ENCODE measurements around the gene LGR6. TPM values are rescaled to one million over a fixed set of nuclear protein-coding genes. Genes with fewer than 3 reads are reported as not detected.

Gene LGR6
- total and polyA plus RNA-seq, 3 donors from 2014 or later, result 8.1 to 18.4 (median 8.3) TPM

- WGBS, 2 donors, result 50 to 68% methylated on average over 2 to 4 of the region's 4 CpGs
- no peaks in the 10 kb centered on the region for H3K27me3 ChIP-seq
- TF ChIP-seq POLR2A (IDR thresholded peaks at IDR 0.05) (no peak), CTCF (IDR thresholded peaks at IDR 0.05) (no peak)
- H3K27ac ChIP-seq, result no peak overlapping the region
- no peaks in the 10 kb centered on the region for H3K9me3 ChIP-seq
- no peaks in the 10 kb centered on the region for H3K36me3 ChIP-seq (ENCODE audit: low read depth, missing control alignments)
- peaks cover 14% of the 10 kb centered on the region for H3K4me1 ChIP-seq
- DNase-seq, result no peak
- intact Hi-C loops (cut with DNase I; ENCODE audit: low total_unique reads), result no loop called here
- no peak overlapping the region for H3K4me3 ChIP-seq
Observed at GRCh38 chr1:202283991-202284390, 90.4 kb downstream of the LGR6 start.

GRCh38 chr1:202285908-202286307 lies 92.3 kb downstream of the LGR6 start:
- no peaks in the 10 kb centered on the region for H3K36me3 ChIP-seq (ENCODE audit: low read depth, missing control alignments)
- H3K27ac ChIP-seq, result no peak overlapping the region
- DNase-seq, result no peak
- H3K9me3 ChIP-seq, result no peaks in the 10 kb centered on the region
- H3K4me3 ChIP-seq, result no peak overlapping the region
- TF ChIP-seq POLR2A (IDR thresholded peaks at IDR 0.05) (no peak), CTCF (IDR thresholded peaks at IDR 0.05) (no peak)
- intact Hi-C loops (cut with DNase I; ENCODE audit: low total_unique reads), result no loop called here
- WGBS, 2 donors, result 89 to 91% methylated on average over 3 of the region's 3 CpGs
- H3K4me1 ChIP-seq, result peaks cover 14% of the 10 kb centered on the region
- H3K27me3 ChIP-seq, result no peaks in the 10 kb centered on the region

DNA sequence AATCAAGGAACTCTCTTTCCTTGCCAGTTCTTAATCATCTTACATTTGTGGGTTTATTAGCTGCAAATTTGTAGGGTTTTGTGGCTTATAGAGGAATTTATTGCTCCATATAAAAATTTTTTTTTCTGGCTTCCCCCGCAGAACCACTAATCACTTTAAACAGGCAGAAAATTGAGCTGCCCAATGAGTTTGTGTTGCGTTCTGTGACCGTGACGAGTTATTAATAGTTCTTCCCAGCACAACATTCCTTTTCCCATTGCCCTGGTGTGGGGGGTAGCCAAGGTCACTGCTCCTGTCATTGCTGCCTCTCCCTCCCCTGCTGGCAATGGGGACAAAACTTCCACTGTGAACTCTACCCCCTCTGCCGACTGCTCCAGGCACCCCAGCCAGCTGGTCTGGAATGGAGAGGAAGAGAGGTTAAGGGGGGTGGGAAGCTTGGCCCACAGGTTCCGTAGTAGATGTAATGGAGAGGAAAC lies 93.1 kb downstream of the LGR6 start:
- no peak for TF ChIP-seq POLR2A (IDR thresholded peaks at IDR 0.05)
- no peak for TF ChIP-seq CTCF (IDR thresholded peaks at IDR 0.05)
- peak; percentile 78 for DNase-seq
- Histone ChIP-seq H3K9me3 (no peaks in the 10 kb centered on the region), H3K4me3 (no peak overlapping the region), H3K36me3 (ENCODE audit: low read depth, missing control alignments) (no peaks in the 10 kb centered on the region), H3K27me3 (no peaks in the 10 kb centered on the region), H3K4me1 (peaks cover 14% of the 10 kb centered on the region), H3K27ac (no peak overlapping the region)
- intact Hi-C loops (cut with DNase I; ENCODE audit: low total_unique reads), result no loop called here
- 41 to 52% methylated on average over 6 of the region's 6 CpGs for WGBS, 2 donors

- Histone ChIP-seq H3K4me3 (no peak overlapping the region), H3K27ac (no peak overlapping the region), H3K4me1 (peaks cover 14% of the 10 kb centered on the region), H3K36me3 (ENCODE audit: low read depth, missing control alignments) (no peaks in the 10 kb centered on the region), H3K9me3 (no peaks in the 10 kb centered on the region), H3K27me3 (no peaks in the 10 kb centered on the region)
- intact Hi-C loops (cut with DNase I; ENCODE audit: low total_unique reads), result no loop called here
- TF ChIP-seq CTCF (IDR thresholded peaks at IDR 0.05) (no peak), POLR2A (IDR thresholded peaks at IDR 0.05) (no peak)
- no peak for DNase-seq
- 70 to 73% methylated on average over 1 of the region's 1 CpG for WGBS, 2 donors
Observed at GRCh38 chr1:202287196-202287595, 93.6 kb downstream of the LGR6 start.

- Histone ChIP-seq H3K27me3 (no peaks in the 10 kb centered on the region), H3K4me1 (peaks cover 14% of the 10 kb centered on the region), H3K36me3 (ENCODE audit: low read depth, missing control alignments) (no peaks in the 10 kb centered on the region), H3K4me3 (no peak overlapping the region), H3K9me3 (no peaks in the 10 kb centered on the region), H3K27ac (no peak overlapping the region)
- TF ChIP-seq CTCF (IDR thresholded peaks at IDR 0.05) (no peak), POLR2A (IDR thresholded peaks at IDR 0.05) (no peak)
- DNase-seq, result no peak
- intact Hi-C loops (cut with DNase I; ENCODE audit: low total_unique reads), result no loop called here
- WGBS, 2 donors, result 72 to 85% methylated on average over 3 of the region's 3 CpGs
Observed at GRCh38 chr1:202288177-202288576, 94.6 kb downstream of the LGR6 start.

Data from testis (tissue), 3 donors.